ENCODE data around the gene TRAF5. TPM values are rescaled to one million over a fixed set of nuclear protein-coding genes. Genes with fewer than 3 reads are reported as not detected.

Gene TRAF5
- total and polyA plus RNA-seq, 2 donors (not counting 3 experiments of a cell fraction or from before 2014, with no cell fraction given), result 8.5 to 17.6 TPM

DNA sequence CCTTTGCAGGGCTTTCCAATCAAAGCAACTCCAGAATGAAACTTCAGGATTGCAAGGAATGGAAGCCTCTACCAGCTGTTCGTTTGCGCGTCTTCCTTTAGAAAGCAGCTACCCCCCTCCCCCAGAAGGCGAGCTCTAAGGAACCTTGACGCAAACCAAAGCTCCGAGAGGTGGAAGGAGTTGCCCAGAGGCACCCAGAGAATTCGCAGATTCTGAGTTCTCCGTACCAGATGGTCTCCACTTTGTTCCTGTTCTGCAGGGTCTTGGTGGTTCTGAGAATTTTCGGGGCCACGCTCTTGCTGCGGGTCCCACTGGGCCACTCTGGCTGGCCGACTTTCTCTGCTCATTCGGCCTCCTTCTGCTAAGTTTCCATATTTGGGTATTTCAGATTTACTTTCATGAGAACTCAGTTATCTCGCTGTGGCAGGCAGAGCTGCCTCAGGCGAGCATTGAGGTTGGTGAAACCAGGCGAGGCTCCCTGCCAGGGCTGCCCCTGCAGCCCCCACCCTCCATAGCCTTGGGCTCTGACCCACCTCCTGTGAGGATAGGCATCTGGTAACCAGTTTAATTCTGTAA, 801 bp downstream of the TRAF5 start:
- ChIA-PET POLR2A (interaction anchor here (0.9 kb wide), 1 partner anchor 67 kb away, joined by 6 read pairs; no protein-coding TSS in a partner anchor), CTCF (interaction anchor here (0.9 to 3.9 kb wide), 6 partner anchors 9 to 187 kb away, joined by 3 to 17 read pairs (median 8); no protein-coding TSS in a partner anchor)
- H3K27me3 ChIP-seq (ENCODE audit: control insufficient read depth in 2 of 2, insufficient read depth in 2 of 2, low read length in 2 of 2), result no peaks in the 10 kb centered on the region
- FAIRE-seq, result peak; percentile 62
- dilution Hi-C loops (cut with MboI; ENCODE audit: extremely low pct_ligation_motif_present, low sequenced_read_pairs), result no loop called here
- TF ChIP-seq FOS (IDR thresholded peaks at IDR 0.05; ENCODE audit: borderline replicate concordance, insufficient read depth, low read length) (no peak), JUN (IDR thresholded peaks at IDR 0.05; ENCODE audit: borderline replicate concordance, insufficient read depth, insufficient read length, low read depth) (no peak), EZH2 (IDR thresholded peaks at IDR 0.05; ENCODE audit: borderline replicate concordance, low read depth, low read length, severe bottlenecking) (no peak), POLR2A (IDR thresholded peaks at IDR 0.05; ENCODE audit: low read depth, low read length) (no peak), POLR2AphosphoS5 (IDR thresholded peaks at IDR 0.05; ENCODE audit: insufficient read depth, low read depth, low read length) (no peak), GATA2 (IDR thresholded peaks at IDR 0.05; ENCODE audit: insufficient read depth, insufficient read length, low read depth, low read length) (no peak), MYC (IDR thresholded peaks at IDR 0.05; ENCODE audit: low read depth, low read length) (no peak)
- TF ChIP-seq, protein P1, sequence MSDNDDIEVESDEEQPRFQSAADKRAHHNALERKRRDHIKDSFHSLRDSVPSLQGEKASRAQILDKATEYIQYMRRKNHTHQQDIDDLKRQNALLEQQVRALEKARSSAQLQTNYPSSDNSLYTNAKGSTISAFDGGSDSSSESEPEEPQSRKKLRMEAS (IDR thresholded peaks at IDR 0.05; ENCODE audit: insufficient read depth, insufficient read length), result no peak
- TF ChIP-seq, protein P2, sequence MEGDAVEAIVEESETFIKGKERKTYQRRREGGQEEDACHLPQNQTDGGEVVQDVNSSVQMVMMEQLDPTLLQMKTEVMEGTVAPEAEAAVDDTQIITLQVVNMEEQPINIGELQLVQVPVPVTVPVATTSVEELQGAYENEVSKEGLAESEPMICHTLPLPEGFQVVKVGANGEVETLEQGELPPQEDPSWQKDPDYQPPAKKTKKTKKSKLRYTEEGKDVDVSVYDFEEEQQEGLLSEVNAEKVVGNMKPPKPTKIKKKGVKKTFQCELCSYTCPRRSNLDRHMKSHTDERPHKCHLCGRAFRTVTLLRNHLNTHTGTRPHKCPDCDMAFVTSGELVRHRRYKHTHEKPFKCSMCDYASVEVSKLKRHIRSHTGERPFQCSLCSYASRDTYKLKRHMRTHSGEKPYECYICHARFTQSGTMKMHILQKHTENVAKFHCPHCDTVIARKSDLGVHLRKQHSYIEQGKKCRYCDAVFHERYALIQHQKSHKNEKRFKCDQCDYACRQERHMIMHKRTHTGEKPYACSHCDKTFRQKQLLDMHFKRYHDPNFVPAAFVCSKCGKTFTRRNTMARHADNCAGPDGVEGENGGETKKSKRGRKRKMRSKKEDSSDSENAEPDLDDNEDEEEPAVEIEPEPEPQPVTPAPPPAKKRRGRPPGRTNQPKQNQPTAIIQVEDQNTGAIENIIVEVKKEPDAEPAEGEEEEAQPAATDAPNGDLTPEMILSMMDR (IDR thresholded peaks at IDR 0.05; ENCODE audit: extremely low read depth in 1 of 2, insufficient read depth in 1 of 2, low read depth in 1 of 2, low read length in 2 of 2), result no peak
- H3K36me3 ChIP-seq (ENCODE audit: control insufficient read depth in 2 of 2, extremely low read depth in 1 of 2, insufficient read depth in 2 of 2, low read length in 2 of 2), result no peaks in the 10 kb centered on the region
- H3K4me2 ChIP-seq (ENCODE audit: insufficient read depth, low read length), result peak overlapping the region; percentile 64
- no peaks in the 10 kb centered on the region for H4K20me1 ChIP-seq (replicated peaks; ENCODE audit: control insufficient read depth, extremely low read depth, insufficient read depth, low read length)
- peak overlapping the region; percentile 66 to 78 (median 71) for H3K4me3 ChIP-seq (replicated peaks in 1 of 3; ENCODE audit: insufficient read depth in 1 of 3, low read depth in 1 of 3, low read length in 3 of 3)
- H3K4me1 ChIP-seq (ENCODE audit: control insufficient read depth, extremely low read depth, insufficient read depth, low read length), result peaks cover 6% of the 10 kb centered on the region
- H3K9ac ChIP-seq (replicated peaks; ENCODE audit: extremely low read depth, insufficient read depth, low read length), result peak overlapping the region; percentile 48
- no peaks in the 10 kb centered on the region for H3K9me1 ChIP-seq (replicated peaks; ENCODE audit: control insufficient read depth, extremely low read depth, insufficient read depth, low read length)
- no peaks in the 10 kb centered on the region for H3K9me3 ChIP-seq (replicated peaks; ENCODE audit: control insufficient read depth, insufficient read depth, low read length)
- H2AFZ ChIP-seq (ENCODE audit: low read depth, low read length), result peak overlapping the region; percentile 79
- peak; percentile 49 for DNase-seq (ENCODE audit: low read depth, low spot score)
- intact Hi-C loops (cut with micrococcal nuclease), result loop anchor here (1.0 kb wide), 3 partner anchors 55 to 252 kb away; partner anchors contain the start of gene SLC30A1
- H3K27ac ChIP-seq (ENCODE audit: insufficient read depth, low read depth, low read length), result no peak overlapping the region
- BruUV-seq (replicated peaks), result no TSS peak
- no peaks in the 10 kb centered on the region for H3K79me2 ChIP-seq (ENCODE audit: control insufficient read depth, insufficient read depth, low read length)

All from endothelial cell of umbilical vein (primary cell).